H9 (cell line): ENCODE data around the gene COL5A2. TPM values are rescaled to one million over a fixed set of nuclear protein-coding genes. Genes with fewer than 3 reads are reported as not detected.

ENCODE experiments used
- DNase-seq: peaks from one replicate; pipeline ENCODE4 v3.0.0-alpha.2; 2017
- H2AFZ ChIP-seq: one replicate; pipeline ENCODE4 v1.6.1; 2013; ENCODE audit warnings: mild to moderate bottlenecking, low read length, control low read depth, moderate library complexity
- H2AK5ac ChIP-seq: 2 replicates; pipeline ENCODE4 v1.6.1; 2013; ENCODE audit warnings: low read length, control low read depth, mixed read lengths; ENCODE audit not compliant: insufficient read length
- H2BK120ac ChIP-seq: one replicate; pipeline ENCODE4 v1.6.1; 2013; ENCODE audit warnings: low read depth, mild to moderate bottlenecking, low read length, control low read depth, inconsistent platforms; ENCODE audit not compliant: poor library complexity, severe bottlenecking
- H2BK12ac ChIP-seq: 2 replicates; pipeline ENCODE4 v1.6.1; 2013; ENCODE audit warnings: low read length, control low read depth, mixed read lengths, low read depth; ENCODE audit not compliant: insufficient read length
- H2BK15ac ChIP-seq: 2 replicates; pipeline ENCODE4 v1.6.1; 2013; ENCODE audit warnings: low read depth, low read length, control low read depth
- H2BK20ac ChIP-seq: one replicate; pipeline ENCODE4 v1.6.1; 2013; ENCODE audit warnings: low read depth, mild to moderate bottlenecking, low read length, control low read depth, inconsistent platforms; ENCODE audit not compliant: poor library complexity, severe bottlenecking
- H2BK5ac ChIP-seq: 2 replicates; pipeline ENCODE4 v1.6.1; 2013; ENCODE audit warnings: low read length, control low read depth, mixed read lengths; ENCODE audit not compliant: insufficient read length
- H3K14ac ChIP-seq: 2 replicates; pipeline ENCODE4 v1.6.1; 2013; ENCODE audit warnings: low read length, control low read depth; ENCODE audit not compliant: insufficient read depth
- H3K18ac ChIP-seq: 2 replicates; pipeline ENCODE4 v1.6.1; 2013; ENCODE audit warnings: low read depth, mild to moderate bottlenecking, mixed read lengths, low read length, control low read depth; ENCODE audit not compliant: insufficient read length
- H3K23ac ChIP-seq: 2 replicates; pipeline ENCODE4 v1.6.1; 2013; ENCODE audit warnings: low read length, control low read depth, mixed read lengths, low read depth; ENCODE audit not compliant: insufficient read length
- H3K23me2 ChIP-seq: 2 replicates; pipeline ENCODE4 v1.6.1; 2013; ENCODE audit warnings: low read depth, mild to moderate bottlenecking, mixed read lengths, low read length, control low read depth; ENCODE audit not compliant: insufficient read length, poor library complexity, severe bottlenecking
- H3K27ac ChIP-seq: 2 replicates; pipeline ENCODE4 v1.5.1; 2013; ENCODE audit warnings: low read length, control low read depth, mixed read lengths, low read depth; ENCODE audit not compliant: insufficient read length
- H3K27me3 ChIP-seq: 2 replicates; pipeline ENCODE4 v1.6.1; 2013; ENCODE audit warnings: low read length, control low read depth, inconsistent platforms; ENCODE audit not compliant: insufficient read depth
- H3K4ac ChIP-seq: 2 replicates; pipeline ENCODE4 v1.6.1; 2013; ENCODE audit warnings: low read depth, mild to moderate bottlenecking, control low read depth, inconsistent platforms, low read length, moderate library complexity
- H3K4me1 ChIP-seq: 2 replicates; pipeline ENCODE4 v1.6.1; 2013; ENCODE audit warnings: low read length, control low read depth, inconsistent platforms; ENCODE audit not compliant: insufficient read depth
- H3K4me2 ChIP-seq: 2 replicates; pipeline ENCODE4 v1.6.1; 2013; ENCODE audit warnings: low read length, control low read depth, mixed read lengths; ENCODE audit not compliant: insufficient read length, insufficient read depth
- H3K56ac ChIP-seq: 2 replicates; pipeline ENCODE4 v1.6.1; 2013; ENCODE audit warnings: low read depth, mild to moderate bottlenecking, mixed read lengths, low read length, control low read depth; ENCODE audit not compliant: insufficient read length
- H3K79me1 ChIP-seq: 2 replicates; pipeline ENCODE4 v1.6.1; 2013; ENCODE audit warnings: low read depth, mild to moderate bottlenecking, moderate library complexity, low read length, control low read depth, inconsistent platforms; ENCODE audit not compliant: insufficient read depth, poor library complexity, severe bottlenecking
- H3K79me2 ChIP-seq: 2 replicates; pipeline ENCODE4 v1.6.1; 2013; ENCODE audit warnings: low read length, control low read depth, inconsistent platforms; ENCODE audit not compliant: insufficient read depth
- H3K9ac ChIP-seq: 2 replicates; pipeline ENCODE4 v1.6.1; 2013; ENCODE audit warnings: low read length, control low read depth, mixed read lengths; ENCODE audit not compliant: insufficient read length; ENCODE audit errors: extremely low read depth
- H3K9me3 ChIP-seq: one replicate; pipeline ENCODE4 v1.6.1; 2013; ENCODE audit warnings: low read depth, low read length, inconsistent platforms; ENCODE audit not compliant: control insufficient read depth
- H3T11ph ChIP-seq: one replicate; pipeline ENCODE4 v1.6.1; 2013; ENCODE audit warnings: mild to moderate bottlenecking, low read length, control low read depth, inconsistent platforms
- H4K20me1 ChIP-seq: one replicate; pipeline ENCODE4 v1.6.1; 2013; ENCODE audit not compliant: control insufficient read depth, insufficient read length, insufficient read depth
- H4K5ac ChIP-seq: 2 replicates; pipeline ENCODE4 v1.6.1; 2013; ENCODE audit warnings: low read depth, mild to moderate bottlenecking, mixed read lengths, low read length, control low read depth; ENCODE audit not compliant: insufficient read length
- H4K8ac ChIP-seq: replicated peaks from 2 replicates; pipeline ENCODE4 v1.6.1; 2013; ENCODE audit warnings: low read length, control low read depth, mixed read lengths, low read depth; ENCODE audit not compliant: insufficient read length
- H4K91ac ChIP-seq: 2 replicates; pipeline ENCODE4 v1.6.1; 2013; ENCODE audit warnings: low read depth, mild to moderate bottlenecking, moderate library complexity, mixed read lengths, low read length, control low read depth; ENCODE audit not compliant: insufficient read length
- H3K27ac Mint-ChIP-seq, 3 experiments: 2 replicates in 2 of 3; 3 replicates in 1 of 3; pipeline ENCODE4 v1.8.0; 2020 to 2021; ENCODE audit warnings: mixed read lengths in 3 of 3, mild to moderate bottlenecking in 1 of 3, moderate library complexity in 1 of 3
- H3K27me3 Mint-ChIP-seq: 2 replicates; pipeline ENCODE4 v1.8.0; 2021; ENCODE audit warnings: low read depth, mild to moderate bottlenecking, moderate library complexity, mixed read lengths
- H3K36me3 Mint-ChIP-seq, 3 experiments: 2 replicates in 2 of 3; 3 replicates in 1 of 3; pipeline ENCODE4 v1.8.0; 2020 to 2021; ENCODE audit warnings: low read depth in 3 of 3, mixed read lengths in 3 of 3; ENCODE audit not compliant: insufficient read depth in 1 of 3
- H3K4me1 Mint-ChIP-seq, 2 experiments: 2 replicates each; pipeline ENCODE4 v1.8.0; 2020; ENCODE audit warnings: mixed read lengths in 2 of 2
- H3K4me3 Mint-ChIP-seq, 2 experiments: 2 replicates in 1 of 2; 3 replicates in 1 of 2; pipeline ENCODE4 v1.8.0; 2020 to 2021; ENCODE audit warnings: mild to moderate bottlenecking in 2 of 2, mixed read lengths in 2 of 2, moderate library complexity in 1 of 2
- H3K9me3 Mint-ChIP-seq, 2 experiments: 2 replicates in 1 of 2; 3 replicates in 1 of 2; pipeline ENCODE4 v1.8.0; 2020; ENCODE audit warnings: mild to moderate bottlenecking in 2 of 2, mixed read lengths in 2 of 2, moderate library complexity in 1 of 2
- CTCF ChIP-seq: fragments of 200-600 bp; sonication (generic); conservative IDR thresholded peaks from 3 replicates; pipeline ENCODE4 v1.8.0; 2021; ENCODE audit warnings: antibody characterized with exemption, mild to moderate bottlenecking
- WGBS: extraction: QIAGEN DNeasy Blood & Tissue Kit; methylation state at CpG from one replicate; pipeline ENCODE4 v1.1.7; 2013; ENCODE audit warnings: missing lambda C conversion rate, low lambda C conversion rate, mixed read lengths; ENCODE audit not compliant: insufficient read length; ENCODE audit errors: extremely low coverage; 5-methylcytosine and 5-hydroxymethylcytosine counted together
- total RNA-seq: library from RNA; stranded (reverse); gene quantifications from 2 replicates; pipeline ENCODE4 v1.2.1, GENCODE V29; 2021

Gene COL5A2
- total RNA-seq, 1 experiment from 2014 or later = 10.5 TPM

GRCh38 chr2:189226017-189226416 is 46.5 kb upstream of the COL5A2 start:
- H3K27ac ChIP-seq = no peak overlapping the region
- Mint-ChIP-seq H3K4me3 (no peak overlapping the region), H3K36me3 (no peaks in the 10 kb centered on the region), H3K4me1 (peaks cover 0 to 9% of the 10 kb centered on the region in 2 experiments; a peak in 2 of 4 replicates), H3K9me3 (no peaks in the 10 kb centered on the region), H3K27me3 (no peaks in the 10 kb centered on the region), H3K27ac (no peak overlapping the region)
- no peak for DNase-seq
- H4K20me1 ChIP-seq = no peaks in the 10 kb centered on the region
- H2BK15ac ChIP-seq = no peak overlapping the region
- H2AFZ ChIP-seq = no peak overlapping the region
- H3K27me3 ChIP-seq = no peaks in the 10 kb centered on the region
- no peak overlapping the region for H2BK5ac ChIP-seq
- H3K14ac ChIP-seq = no peak overlapping the region
- no peak overlapping the region for H2BK12ac ChIP-seq
- H3K79me1 ChIP-seq = no peaks in the 10 kb centered on the region
- TF ChIP-seq CTCF = no peak
- WGBS = no CpG with 5 or more reads among the region's 1 CpG
- H3K23me2 ChIP-seq = no peaks in the 10 kb centered on the region
- no peak overlapping the region for H3K4ac ChIP-seq
- no peak overlapping the region for H2BK20ac ChIP-seq
- no peak overlapping the region for H3K23ac ChIP-seq
- H3K18ac ChIP-seq = no peak overlapping the region
- H3K4me1 ChIP-seq = no peaks in the 10 kb centered on the region
- no peak overlapping the region for H4K5ac ChIP-seq
- H3K9me3 ChIP-seq = no peaks in the 10 kb centered on the region
- no peak overlapping the region for H4K91ac ChIP-seq
- H3K79me2 ChIP-seq = no peaks in the 10 kb centered on the region
- no peak overlapping the region for H3T11ph ChIP-seq
- H3K9ac ChIP-seq = no peak overlapping the region
- H4K8ac ChIP-seq = no peak overlapping the region
- H2BK120ac ChIP-seq = no peak overlapping the region
- no peak overlapping the region for H3K4me2 ChIP-seq
- no peak overlapping the region for H2AK5ac ChIP-seq
- no peak overlapping the region for H3K56ac ChIP-seq
